ENCODE measurements around the gene DEAF1. TPM values are rescaled to one million over a fixed set of nuclear protein-coding genes. Genes with fewer than 3 reads are reported as not detected.

The DEAF1 gene
- total and polyA plus RNA-seq, 10 of the 15 experiments (the other 5 are each of a cell fraction or from before 2014, with no cell fraction given), result 0.68 to 51.3 (median 25.9) TPM

- TF ChIP-seq ETV6 (conservative IDR thresholded peaks at IDR 0.05 in 1 of 2, IDR thresholded peaks at IDR 0.05 in 1 of 2; ENCODE audit: borderline replicate concordance in 1 of 2, low read depth in 1 of 2), result peak in 1 of 2 experiments; percentile 1; a peak in 1 of 4 replicates
- TF ChIP-seq SMC3 (IDR thresholded peaks at IDR 0.05; ENCODE audit: borderline replicate concordance, low read length), result no peak
- no peak for TF ChIP-seq IRF4 (IDR thresholded peaks at IDR 0.05; ENCODE audit: low read depth, low read length)
- TF ChIP-seq CEBPB (IDR thresholded peaks at IDR 0.05; ENCODE audit: borderline replicate concordance in 1 of 2, low read depth in 2 of 2, low read length in 2 of 2), result no peak
- no peak for TF ChIP-seq CEBPZ (IDR thresholded peaks at IDR 0.05; ENCODE audit: low read depth, low read length)
- no peak for TF ChIP-seq PBX3 (IDR thresholded peaks at IDR 0.05; ENCODE audit: insufficient replicate concordance, low read depth, low read length)
- TF ChIP-seq, protein P1, sequence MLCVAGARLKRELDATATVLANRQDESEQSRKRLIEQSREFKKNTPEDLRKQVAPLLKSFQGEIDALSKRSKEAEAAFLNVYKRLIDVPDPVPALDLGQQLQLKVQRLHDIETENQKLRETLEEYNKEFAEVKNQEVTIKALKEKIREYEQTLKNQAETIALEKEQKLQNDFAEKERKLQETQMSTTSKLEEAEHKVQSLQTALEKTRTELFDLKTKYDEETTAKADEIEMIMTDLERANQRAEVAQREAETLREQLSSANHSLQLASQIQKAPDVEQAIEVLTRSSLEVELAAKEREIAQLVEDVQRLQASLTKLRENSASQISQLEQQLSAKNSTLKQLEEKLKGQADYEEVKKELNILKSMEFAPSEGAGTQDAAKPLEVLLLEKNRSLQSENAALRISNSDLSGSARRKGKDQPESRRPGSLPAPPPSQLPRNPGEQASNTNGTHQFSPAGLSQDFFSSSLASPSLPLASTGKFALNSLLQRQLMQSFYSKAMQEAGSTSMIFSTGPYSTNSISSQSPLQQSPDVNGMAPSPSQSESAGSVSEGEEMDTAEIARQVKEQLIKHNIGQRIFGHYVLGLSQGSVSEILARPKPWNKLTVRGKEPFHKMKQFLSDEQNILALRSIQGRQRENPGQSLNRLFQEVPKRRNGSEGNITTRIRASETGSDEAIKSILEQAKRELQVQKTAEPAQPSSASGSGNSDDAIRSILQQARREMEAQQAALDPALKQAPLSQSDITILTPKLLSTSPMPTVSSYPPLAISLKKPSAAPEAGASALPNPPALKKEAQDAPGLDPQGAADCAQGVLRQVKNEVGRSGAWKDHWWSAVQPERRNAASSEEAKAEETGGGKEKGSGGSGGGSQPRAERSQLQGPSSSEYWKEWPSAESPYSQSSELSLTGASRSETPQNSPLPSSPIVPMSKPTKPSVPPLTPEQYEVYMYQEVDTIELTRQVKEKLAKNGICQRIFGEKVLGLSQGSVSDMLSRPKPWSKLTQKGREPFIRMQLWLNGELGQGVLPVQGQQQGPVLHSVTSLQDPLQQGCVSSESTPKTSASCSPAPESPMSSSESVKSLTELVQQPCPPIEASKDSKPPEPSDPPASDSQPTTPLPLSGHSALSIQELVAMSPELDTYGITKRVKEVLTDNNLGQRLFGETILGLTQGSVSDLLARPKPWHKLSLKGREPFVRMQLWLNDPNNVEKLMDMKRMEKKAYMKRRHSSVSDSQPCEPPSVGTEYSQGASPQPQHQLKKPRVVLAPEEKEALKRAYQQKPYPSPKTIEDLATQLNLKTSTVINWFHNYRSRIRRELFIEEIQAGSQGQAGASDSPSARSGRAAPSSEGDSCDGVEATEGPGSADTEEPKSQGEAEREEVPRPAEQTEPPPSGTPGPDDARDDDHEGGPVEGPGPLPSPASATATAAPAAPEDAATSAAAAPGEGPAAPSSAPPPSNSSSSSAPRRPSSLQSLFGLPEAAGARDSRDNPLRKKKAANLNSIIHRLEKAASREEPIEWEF (IDR thresholded peaks at IDR 0.05; ENCODE audit: insufficient replicate concordance, low read depth, low read length), result no peak
- no peak for TF ChIP-seq CTCF (IDR thresholded peaks at IDR 0.05 in 2 of 3, conservative IDR thresholded peaks at IDR 0.05 in 1 of 3; ENCODE audit: control insufficient read depth in 2 of 3, extremely low read depth in 1 of 3, insufficient read depth in 1 of 3, low read depth in 3 of 3, low read length in 3 of 3)
- TF ChIP-seq, protein P2, sequence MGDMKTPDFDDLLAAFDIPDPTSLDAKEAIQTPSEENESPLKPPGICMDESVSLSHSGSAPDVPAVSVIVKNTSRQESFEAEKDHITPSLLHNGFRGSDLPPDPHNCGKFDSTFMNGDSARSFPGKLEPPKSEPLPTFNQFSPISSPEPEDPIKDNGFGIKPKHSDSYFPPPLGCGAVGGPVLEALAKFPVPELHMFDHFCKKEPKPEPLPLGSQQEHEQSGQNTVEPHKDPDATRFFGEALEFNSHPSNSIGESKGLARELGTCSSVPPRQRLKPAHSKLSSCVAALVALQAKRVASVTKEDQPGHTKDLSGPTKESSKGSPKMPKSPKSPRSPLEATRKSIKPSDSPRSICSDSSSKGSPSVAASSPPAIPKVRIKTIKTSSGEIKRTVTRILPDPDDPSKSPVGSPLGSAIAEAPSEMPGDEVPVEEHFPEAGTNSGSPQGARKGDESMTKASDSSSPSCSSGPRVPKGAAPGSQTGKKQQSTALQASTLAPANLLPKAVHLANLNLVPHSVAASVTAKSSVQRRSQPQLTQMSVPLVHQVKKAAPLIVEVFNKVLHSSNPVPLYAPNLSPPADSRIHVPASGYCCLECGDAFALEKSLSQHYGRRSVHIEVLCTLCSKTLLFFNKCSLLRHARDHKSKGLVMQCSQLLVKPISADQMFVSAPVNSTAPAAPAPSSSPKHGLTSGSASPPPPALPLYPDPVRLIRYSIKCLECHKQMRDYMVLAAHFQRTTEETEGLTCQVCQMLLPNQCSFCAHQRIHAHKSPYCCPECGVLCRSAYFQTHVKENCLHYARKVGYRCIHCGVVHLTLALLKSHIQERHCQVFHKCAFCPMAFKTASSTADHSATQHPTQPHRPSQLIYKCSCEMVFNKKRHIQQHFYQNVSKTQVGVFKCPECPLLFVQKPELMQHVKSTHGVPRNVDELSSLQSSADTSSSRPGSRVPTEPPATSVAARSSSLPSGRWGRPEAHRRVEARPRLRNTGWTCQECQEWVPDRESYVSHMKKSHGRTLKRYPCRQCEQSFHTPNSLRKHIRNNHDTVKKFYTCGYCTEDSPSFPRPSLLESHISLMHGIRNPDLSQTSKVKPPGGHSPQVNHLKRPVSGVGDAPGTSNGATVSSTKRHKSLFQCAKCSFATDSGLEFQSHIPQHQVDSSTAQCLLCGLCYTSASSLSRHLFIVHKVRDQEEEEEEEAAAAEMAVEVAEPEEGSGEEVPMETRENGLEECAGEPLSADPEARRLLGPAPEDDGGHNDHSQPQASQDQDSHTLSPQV (IDR thresholded peaks at IDR 0.05), result no peak
- TF ChIP-seq NR2F1 (conservative IDR thresholded peaks at IDR 0.05), result peak; percentile 18; the same call in 1 of the 2 replicates
Measured at GRCh38 chr11:616320-617198, 78.5 kb downstream of the DEAF1 start (continued).

All from GM12878 (cell line).